ENCODE results near the gene RPL38.

The RPL38 gene

GRCh38 chr17:74252211-74252610, 48.7 kb downstream of the RPL38 start:
- DNase-seq = no peak

GRCh38 chr17:74253036-74253435, 49.6 kb downstream of the RPL38 start:
- DNase-seq = no peak

- no peak for DNase-seq
These were observed 53.8 kb downstream of the RPL38 start for GRCh38 chr17:74257311-74257710.

GRCh38 chr17:74259667-74260524, 56.4 kb downstream of the RPL38 start:
- no peak for DNase-seq

All from CD4-positive, alpha-beta T cell treated with Interleukin-21 for 1 hour (primary cell).